Activated gamma-delta T cell treated with Interleukin-2 at 50 U/mL for 16 hours (primary cell): ENCODE measurements around the gene DNAJC15.
"Not testable (repeated sequence)": the region's sequence is repeated elsewhere in the genome, so short reads cannot be mapped to it uniquely, and the experiment has no call there.

Experiments
- DNase-seq: peaks from one replicate; pipeline ENCODE4 v3.0.0-alpha.2; 2020

The DNAJC15 gene

GRCh38 chr13:43023289-43023963, at the start of gene DNAJC15:
Gene DNAJC15 (plus strand): TSS chr13:43023586. CDS start chr13:43023627, 41 bp downstream.
- peak; percentile 78 for DNase-seq

GRCh38 chr13:42976066-42976465, 47.3 kb upstream of the DNAJC15 start:
- DNase-seq = no peak

- no peak for DNase-seq
Observed at GRCh38 chr13:42977219-42977659, 46.1 kb upstream of the DNAJC15 start.

GRCh38 chr13:42981317-42981716, 42.1 kb upstream of the DNAJC15 start:
- DNase-seq = no peak

- no peak for DNase-seq
Observed at GRCh38 chr13:42981853-42982252, 41.5 kb upstream of the DNAJC15 start.

GRCh38 chr13:42984026-42984425, 39.4 kb upstream of the DNAJC15 start:
- DNase-seq = no peak

- no peak for DNase-seq
Observed at GRCh38 chr13:42984691-42985090, 38.7 kb upstream of the DNAJC15 start.

GRCh38 chr13:42985312-42986175, 37.8 kb upstream of the DNAJC15 start:
- no peak for DNase-seq

GRCh38 chr13:42986176-42986574, 37.2 kb upstream of the DNAJC15 start:
- no peak for DNase-seq

GRCh38 chr13:42990291-42991232, 32.8 kb upstream of the DNAJC15 start:
- no peak for DNase-seq

GRCh38 chr13:42991233-42991897, 32.0 kb upstream of the DNAJC15 start:
- DNase-seq = not testable (repeated sequence)

- DNase-seq = peak; percentile 64
Observed at GRCh38 chr13:42991898-42992763, 31.3 kb upstream of the DNAJC15 start, which contains the start of gene EPSTI1. Gene EPSTI1 (minus strand): TSS chr13:42992241. CDS start chr13:42992165, 76 bp downstream.

- DNase-seq = peak; percentile 5
Observed at GRCh38 chr13:42992764-42993122, 30.6 kb upstream of the DNAJC15 start.

GRCh38 chr13:42994878-42995277, 28.5 kb upstream of the DNAJC15 start:
- DNase-seq = no peak

GRCh38 chr13:42996584-42996983, 26.8 kb upstream of the DNAJC15 start:
- no peak for DNase-seq

GRCh38 chr13:42997381-42997780, 26.0 kb upstream of the DNAJC15 start:
- DNase-seq = no peak

- no peak for DNase-seq
Observed at GRCh38 chr13:42999491-42999890, 23.9 kb upstream of the DNAJC15 start.

- DNase-seq = no peak
Observed at GRCh38 chr13:43000676-43001075, 22.7 kb upstream of the DNAJC15 start.

- DNase-seq = no peak
Observed at GRCh38 chr13:43002021-43002420, 21.4 kb upstream of the DNAJC15 start.

- DNase-seq = no peak
Observed at GRCh38 chr13:43003010-43003409, 20.4 kb upstream of the DNAJC15 start.

GRCh38 chr13:43003729-43004128, 19.7 kb upstream of the DNAJC15 start:
- DNase-seq = no peak
